ENCODE measurements around the gene NAPSA.

The NAPSA gene

GRCh38 chr19:50313812-50314536 is 51.5 kb downstream of the NAPSA start:
- no peak for DNase-seq

DNA sequence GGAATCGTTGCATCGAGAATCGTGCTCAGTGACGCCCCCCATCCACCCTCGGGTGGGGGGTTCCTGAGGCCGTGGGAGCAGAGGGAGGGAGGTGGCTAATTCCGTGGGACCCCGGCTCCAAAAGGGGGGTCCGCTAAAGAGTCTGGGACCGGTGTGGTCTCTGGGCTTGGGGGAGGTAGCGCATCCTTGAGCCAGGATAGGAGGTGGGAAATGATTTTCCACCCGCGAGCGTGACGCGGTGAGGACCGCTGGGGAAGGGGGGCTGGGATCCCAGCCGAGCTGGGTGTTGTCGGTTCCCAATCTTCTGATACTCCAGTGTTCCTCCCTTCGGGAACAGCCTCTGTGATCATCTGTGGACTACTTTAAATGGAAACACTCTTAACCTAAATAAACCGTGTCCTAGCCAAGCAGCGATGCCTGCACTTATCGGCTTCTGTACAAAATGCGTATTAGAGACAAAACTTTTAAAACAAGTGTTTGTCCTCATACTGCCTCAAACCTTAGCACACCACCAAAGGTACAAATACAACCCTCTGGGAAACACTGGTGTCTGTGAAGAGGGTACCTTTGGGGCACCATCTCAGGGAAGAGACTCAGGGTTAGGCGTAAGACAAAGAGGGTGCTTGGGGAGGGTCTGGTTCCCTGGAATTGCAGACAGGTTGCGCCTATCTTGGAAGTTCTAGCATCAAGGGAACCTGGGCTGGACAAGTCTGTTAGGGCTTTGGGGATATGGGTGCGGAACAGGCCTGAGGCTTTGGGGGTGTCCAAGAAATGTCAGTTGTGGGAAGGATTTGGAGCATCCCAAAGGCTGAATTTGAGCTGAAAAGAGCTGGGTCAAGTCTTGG is 52.2 kb downstream of the NAPSA start:
- DNase-seq: no peak

DNA sequence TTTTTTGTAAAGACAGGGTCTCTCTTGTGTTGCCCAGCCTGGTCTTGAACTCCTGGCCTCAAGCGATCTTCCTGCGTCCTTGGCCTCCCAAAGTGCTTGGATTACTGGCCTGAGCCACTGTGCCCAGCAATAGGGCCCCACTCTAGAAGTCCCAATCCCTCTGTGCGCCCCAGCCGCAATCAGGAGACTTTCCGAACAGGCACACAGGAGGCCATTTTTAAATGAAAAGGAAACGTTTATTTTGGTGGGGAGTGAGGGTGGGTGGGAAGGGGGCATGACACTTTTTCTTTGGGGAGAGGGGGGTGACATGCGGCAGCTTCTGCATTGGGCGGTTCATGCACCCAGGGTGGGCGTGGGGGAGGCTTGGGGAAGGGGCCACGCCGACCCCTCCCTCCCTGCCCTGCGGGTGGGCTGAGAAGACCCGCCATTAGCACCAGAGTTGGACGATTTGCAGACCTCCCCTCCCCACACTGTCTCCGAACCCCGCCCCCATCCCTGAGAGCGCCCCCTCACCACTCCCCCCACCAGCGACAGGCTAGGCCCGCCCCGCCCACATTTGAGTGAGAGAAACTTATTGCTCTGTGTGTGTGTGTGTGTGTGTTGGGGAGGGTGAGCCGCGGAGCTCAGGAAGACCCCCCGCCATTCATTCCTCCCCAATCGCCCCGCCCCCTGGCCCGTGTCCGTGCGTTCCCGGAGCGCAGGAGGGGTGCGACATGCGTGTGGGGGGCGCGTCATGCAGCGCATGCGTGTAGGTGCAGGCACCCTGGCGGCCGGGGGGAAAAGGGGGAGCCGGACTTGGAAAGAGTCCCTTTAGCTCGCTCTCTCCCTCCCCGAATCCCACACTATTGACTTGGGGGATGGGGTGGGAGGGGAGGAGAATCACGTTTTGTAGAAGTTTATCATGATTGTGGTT is 53.5 kb downstream of the NAPSA start:
- no peak for DNase-seq

DNA sequence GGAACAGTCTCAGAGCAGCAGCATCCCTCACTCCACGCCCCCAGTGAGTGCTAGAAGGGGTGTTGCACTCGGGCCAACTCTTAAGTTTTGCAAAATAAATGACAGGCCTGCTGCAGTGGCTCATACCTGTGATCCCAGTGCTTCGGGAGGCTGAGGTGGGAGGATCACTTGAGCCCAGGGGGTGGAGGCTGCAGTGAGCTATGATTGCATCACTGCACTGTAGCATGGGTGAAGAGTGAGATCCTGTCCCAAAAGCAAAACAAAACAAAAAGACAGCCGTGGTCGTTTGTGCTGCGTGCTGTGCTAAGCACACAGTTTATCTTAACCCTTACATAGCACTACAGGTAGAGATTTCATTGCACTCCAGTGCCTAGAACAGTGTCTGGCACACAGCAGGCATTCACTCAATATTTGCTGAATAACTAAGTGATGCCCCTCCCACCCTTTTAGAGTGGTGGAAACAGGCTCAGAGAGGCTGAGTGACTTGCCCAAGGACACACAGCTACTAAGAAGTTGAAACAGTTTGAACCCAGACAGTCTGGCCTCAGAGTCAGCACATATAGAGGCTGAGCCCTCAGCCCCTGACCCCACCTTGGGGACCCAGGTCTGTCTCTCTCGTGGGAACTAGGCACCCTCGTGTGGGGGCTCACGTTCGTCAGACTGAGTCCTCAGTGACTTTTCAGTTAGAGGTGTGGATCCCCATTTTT is 54.5 kb downstream of the NAPSA start:
- DNase-seq: no peak

- no peak for DNase-seq
Observed at GRCh38 chr19:50309396-50310125, 55.9 kb downstream of the NAPSA start.

GRCh38 chr19:50308991-50309390 is 56.4 kb downstream of the NAPSA start:
- no peak for DNase-seq
